ENCODE data around the gene NALCN.

Gene NALCN

GRCh38 chr13:101181076-101181685, 235.1 kb downstream of the NALCN start:
- Histone ChIP-seq H3K4me3 (ENCODE audit: low read depth in 1 of 2, low read length in 2 of 2) (no peak overlapping the region), H3K79me2 (ENCODE audit: insufficient read depth, low read length) (no peaks in the 10 kb centered on the region), H3K4me1 (ENCODE audit: insufficient read depth, low read length) (no peaks in the 10 kb centered on the region), H3K36me3 (ENCODE audit: insufficient read depth, low read length) (no peaks in the 10 kb centered on the region), H4K20me1 (ENCODE audit: insufficient read depth, low read length) (no peaks in the 10 kb centered on the region), H3K27ac (ENCODE audit: low read length) (no peak overlapping the region), H3K9me3 (ENCODE audit: insufficient read depth, low read length, severe bottlenecking) (no peaks in the 10 kb centered on the region), H3K9ac (ENCODE audit: low read depth, low read length) (no peak overlapping the region), H2AFZ (ENCODE audit: low read depth, low read length) (no peak overlapping the region), H3K27me3 (ENCODE audit: insufficient read depth, low read length, poor library complexity) (no peaks in the 10 kb centered on the region), H3K4me2 (ENCODE audit: insufficient read depth, low read length) (no peak overlapping the region)
- DNase-seq (no peak), ATAC-seq (ENCODE audit: insufficient read depth, low read depth) (no peak)
- TF ChIP-seq CTCF (IDR thresholded peaks at IDR 0.05; ENCODE audit: borderline replicate concordance, extremely low read depth, low read length, poor library complexity, severe bottlenecking) (no peak), EZH2 (IDR thresholded peaks at IDR 0.05; ENCODE audit: borderline replicate concordance, low read depth, low read length, severe bottlenecking) (no peak)

GRCh38 chr13:101179021-101179420, 237.3 kb downstream of the NALCN start:
- Histone ChIP-seq H3K36me3 (ENCODE audit: insufficient read depth, low read length) (no peaks in the 10 kb centered on the region), H3K4me2 (ENCODE audit: insufficient read depth, low read length) (no peak overlapping the region), H3K4me1 (ENCODE audit: insufficient read depth, low read length) (no peaks in the 10 kb centered on the region), H3K79me2 (ENCODE audit: insufficient read depth, low read length) (no peaks in the 10 kb centered on the region), H3K4me3 (ENCODE audit: low read depth in 1 of 2, low read length in 2 of 2) (no peak overlapping the region), H2AFZ (ENCODE audit: low read depth, low read length) (no peak overlapping the region), H4K20me1 (ENCODE audit: insufficient read depth, low read length) (no peaks in the 10 kb centered on the region), H3K9ac (ENCODE audit: low read depth, low read length) (no peak overlapping the region), H3K27ac (ENCODE audit: low read length) (no peak overlapping the region), H3K27me3 (ENCODE audit: insufficient read depth, low read length, poor library complexity) (no peaks in the 10 kb centered on the region), H3K9me3 (ENCODE audit: insufficient read depth, low read length, severe bottlenecking) (no peaks in the 10 kb centered on the region)
- TF ChIP-seq EZH2 (IDR thresholded peaks at IDR 0.05; ENCODE audit: borderline replicate concordance, low read depth, low read length, severe bottlenecking) (no peak), CTCF (IDR thresholded peaks at IDR 0.05; ENCODE audit: borderline replicate concordance, extremely low read depth, low read length, poor library complexity, severe bottlenecking) (no peak)
- no peak for DNase-seq
- no peak for ATAC-seq (ENCODE audit: insufficient read depth, low read depth)

- Histone ChIP-seq H3K9me3 (ENCODE audit: insufficient read depth, low read length, severe bottlenecking) (no peaks in the 10 kb centered on the region), H3K79me2 (ENCODE audit: insufficient read depth, low read length) (no peaks in the 10 kb centered on the region), H3K36me3 (ENCODE audit: insufficient read depth, low read length) (no peaks in the 10 kb centered on the region), H3K27me3 (ENCODE audit: insufficient read depth, low read length, poor library complexity) (no peaks in the 10 kb centered on the region), H3K27ac (ENCODE audit: low read length) (no peak overlapping the region), H3K9ac (ENCODE audit: low read depth, low read length) (no peak overlapping the region), H3K4me1 (ENCODE audit: insufficient read depth, low read length) (no peaks in the 10 kb centered on the region), H3K4me2 (ENCODE audit: insufficient read depth, low read length) (no peak overlapping the region), H4K20me1 (ENCODE audit: insufficient read depth, low read length) (no peaks in the 10 kb centered on the region), H3K4me3 (ENCODE audit: low read depth in 1 of 2, low read length in 2 of 2) (no peak overlapping the region), H2AFZ (ENCODE audit: low read depth, low read length) (no peak overlapping the region)
- TF ChIP-seq CTCF (IDR thresholded peaks at IDR 0.05; ENCODE audit: borderline replicate concordance, extremely low read depth, low read length, poor library complexity, severe bottlenecking) (no peak), EZH2 (IDR thresholded peaks at IDR 0.05; ENCODE audit: borderline replicate concordance, low read depth, low read length, severe bottlenecking) (no peak)
- DNase-seq (no peak), ATAC-seq (ENCODE audit: insufficient read depth, low read depth) (no peak)
Observed at GRCh38 chr13:101178406-101178805, 237.9 kb downstream of the NALCN start.

Data from DND-41 (cell line).